Neural crest cell (in vitro differentiated cells): ENCODE measurements around the gene CKAP5. TPM values are rescaled to one million over a fixed set of nuclear protein-coding genes. Genes with fewer than 3 reads are reported as not detected.

Source experiments
- DNase-seq: peaks from one replicate; pipeline ENCODE4 v3.0.0; 2021; ENCODE audit warnings: low read depth, mixed read lengths, low spot score
- H3K27ac Mint-ChIP-seq: one replicate; pipeline ENCODE4 v1.8.0; 2021; ENCODE audit warnings: mild to moderate bottlenecking, mixed read lengths; ENCODE audit not compliant: unreplicated experiment
- H3K27me3 Mint-ChIP-seq: 2 replicates; pipeline ENCODE4 v1.8.0; 2021; ENCODE audit warnings: low read depth, mild to moderate bottlenecking, mixed read lengths
- H3K36me3 Mint-ChIP-seq: 2 replicates; pipeline ENCODE4 v1.8.0; 2021; ENCODE audit warnings: low read depth, mild to moderate bottlenecking, mixed read lengths
- H3K4me1 Mint-ChIP-seq: 2 replicates; pipeline ENCODE4 v1.8.0; 2021; ENCODE audit warnings: mixed read lengths
- H3K4me3 Mint-ChIP-seq: one replicate; pipeline ENCODE4 v1.8.0; 2021; ENCODE audit warnings: mild to moderate bottlenecking, mixed read lengths
- H3K9me3 Mint-ChIP-seq: 2 replicates; pipeline ENCODE4 v1.8.0; 2021; ENCODE audit warnings: mixed read lengths
- CTCF ChIP-seq: fragments of 200-600 bp; sonication (generic); conservative IDR thresholded peaks from 2 replicates; pipeline ENCODE4 v1.5.0; 2021; ENCODE audit warnings: antibody characterized with exemption, mild to moderate bottlenecking
- total RNA-seq: library from RNA; stranded (reverse); gene quantifications from 2 replicates; pipeline ENCODE4 v1.2.1, GENCODE V29; 2021

CKAP5 gene
- total RNA-seq, 1 donor from 2014 or later: 253 TPM

- no peak for DNase-seq
- TF ChIP-seq CTCF: no peak
- peaks cover 3% of the 10 kb centered on the region for H3K9me3 Mint-ChIP-seq
- peak overlapping the region; percentile 98 for H3K27ac Mint-ChIP-seq
- peaks cover 42% of the 10 kb centered on the region for H3K4me1 Mint-ChIP-seq
- H3K4me3 Mint-ChIP-seq: peak overlapping the region; percentile 100
- no peaks in the 10 kb centered on the region for H3K27me3 Mint-ChIP-seq
- no peaks in the 10 kb centered on the region for H3K36me3 Mint-ChIP-seq
These were observed 390 bp upstream of the CKAP5 start for GRCh38 chr11:46846510-46846830.

GRCh38 chr11:46845440-46845739 lies 690 bp downstream of the CKAP5 start:
- no peak for TF ChIP-seq CTCF
- Mint-ChIP-seq H3K27me3 (no peaks in the 10 kb centered on the region), H3K27ac (peak overlapping the region; percentile 74), H3K36me3 (no peaks in the 10 kb centered on the region), H3K9me3 (no peaks in the 10 kb centered on the region), H3K4me3 (peak overlapping the region; percentile 93), H3K4me1 (peaks cover 42% of the 10 kb centered on the region)
- no peak for DNase-seq

- Mint-ChIP-seq H3K9me3 (no peaks in the 10 kb centered on the region), H3K4me3 (no peak overlapping the region), H3K27ac (no peak overlapping the region), H3K27me3 (no peaks in the 10 kb centered on the region), H3K4me1 (peaks cover 45% of the 10 kb centered on the region), H3K36me3 (no peaks in the 10 kb centered on the region)
- DNase-seq: no peak
- TF ChIP-seq CTCF: no peak
These were observed 6.0 kb downstream of the CKAP5 start for GRCh38 chr11:46840116-46840515.

- no peaks in the 10 kb centered on the region for H3K9me3 Mint-ChIP-seq
- no peak for TF ChIP-seq CTCF
- H3K36me3 Mint-ChIP-seq: no peaks in the 10 kb centered on the region
- DNase-seq: no peak
- H3K4me3 Mint-ChIP-seq: no peak overlapping the region
- no peak overlapping the region for H3K27ac Mint-ChIP-seq
- peaks cover 34% of the 10 kb centered on the region for H3K4me1 Mint-ChIP-seq
- no peaks in the 10 kb centered on the region for H3K27me3 Mint-ChIP-seq
These were observed 7.6 kb downstream of the CKAP5 start for GRCh38 chr11:46838501-46838900.

- Mint-ChIP-seq H3K27me3 (no peaks in the 10 kb centered on the region), H3K4me3 (no peak overlapping the region), H3K9me3 (no peaks in the 10 kb centered on the region), H3K27ac (no peak overlapping the region), H3K4me1 (peaks cover 32% of the 10 kb centered on the region), H3K36me3 (no peaks in the 10 kb centered on the region)
- no peak for TF ChIP-seq CTCF
- no peak for DNase-seq
These were observed 8.2 kb downstream of the CKAP5 start for GRCh38 chr11:46837860-46838259.

GRCh38 chr11:46836870-46837269 lies 9.2 kb downstream of the CKAP5 start:
- no peak overlapping the region for H3K27ac Mint-ChIP-seq
- no peaks in the 10 kb centered on the region for H3K9me3 Mint-ChIP-seq
- no peaks in the 10 kb centered on the region for H3K36me3 Mint-ChIP-seq
- H3K27me3 Mint-ChIP-seq: no peaks in the 10 kb centered on the region
- no peak for DNase-seq
- TF ChIP-seq CTCF: no peak
- peaks cover 28% of the 10 kb centered on the region for H3K4me1 Mint-ChIP-seq
- H3K4me3 Mint-ChIP-seq: no peak overlapping the region
